ENCODE results near the gene KRTAP10-5.

- no peak for TF ChIP-seq CTCF (IDR thresholded peaks at IDR 0.05; ENCODE audit: insufficient read depth, low read length)
- no peak for TF ChIP-seq POLR2AphosphoS5 (IDR thresholded peaks at IDR 0.05; ENCODE audit: low read depth)
- no peak for TF ChIP-seq REST (IDR thresholded peaks at IDR 0.05; ENCODE audit: insufficient replicate concordance, low read depth)
- no peak for TF ChIP-seq GABPA (IDR thresholded peaks at IDR 0.05; ENCODE audit: low read depth)
These were observed 5.5 kb upstream of the KRTAP10-5 start for GRCh38 chr21:44585892-44586291.

Measured in HL-60 (cell line).